Neural cell (in vitro differentiated cells): ENCODE results near the gene UQCC3. TPM values are rescaled to one million over a fixed set of nuclear protein-coding genes. Genes with fewer than 3 reads are reported as not detected.

Experiments
- H2AFZ ChIP-seq: fragments of 200-600, 300-800 bp; sonication (generic), shearing (Covaris generic); 2 replicates; pipeline ENCODE4 v1.6.0; 2014; ENCODE audit warnings: low read depth, mild to moderate bottlenecking, antibody characterized with exemption, low read length, moderate library complexity
- H3F3A ChIP-seq: fragments of 200-600 bp; shearing (Covaris generic); 2 replicates; pipeline ENCODE4 v1.6.1; 2016; ENCODE audit warnings: mild to moderate bottlenecking, moderate library complexity, mixed read lengths, antibody characterized with exemption, low read length; ENCODE audit not compliant: insufficient read depth, poor library complexity, severe bottlenecking
- H3K27ac ChIP-seq: fragments of 200-600, 300-800 bp; sonication (generic), shearing (Covaris generic); 2 replicates; pipeline ENCODE4 v1.5.1; 2014; ENCODE audit warnings: mild to moderate bottlenecking, low read length, moderate library complexity
- H3K27me3 ChIP-seq: fragments of 300-800, 200-600 bp; sonication (generic), shearing (Covaris generic); 2 replicates; pipeline ENCODE4 v1.6.0; 2014; ENCODE audit warnings: mild to moderate bottlenecking, low read depth, low read length, moderate library complexity; ENCODE audit not compliant: insufficient read depth
- H3K36me3 ChIP-seq: fragments of 300-800, 200-600 bp; sonication (generic), shearing (Covaris generic); 2 replicates; pipeline ENCODE4 v1.5.1; 2014; ENCODE audit warnings: mild to moderate bottlenecking, antibody characterized with exemption, low read length, moderate library complexity; ENCODE audit not compliant: insufficient read depth
- H3K4me2 ChIP-seq: fragments of 300-800, 200-600 bp; sonication (generic), shearing (Covaris generic); 2 replicates; pipeline ENCODE4 v1.6.0; 2014; ENCODE audit warnings: mild to moderate bottlenecking, low read length
- H3K4me3 ChIP-seq: fragments of 300-800, 200-600 bp; sonication (generic), shearing (Covaris generic); 2 replicates; pipeline ENCODE4 v1.5.1; 2014; ENCODE audit warnings: mild to moderate bottlenecking, low read length, moderate library complexity
- H3K79me2 ChIP-seq: fragments of 200-600 bp; shearing (Covaris generic); replicated peaks from 2 replicates; pipeline ENCODE4 v1.6.0; 2014; ENCODE audit warnings: mild to moderate bottlenecking, low read length, moderate library complexity; ENCODE audit not compliant: insufficient read depth
- H3K9ac ChIP-seq: fragments of 300-800, 200-600 bp; sonication (generic), shearing (Covaris generic); 2 replicates; pipeline ENCODE4 v1.6.1; 2016; ENCODE audit warnings: mild to moderate bottlenecking, low read length, mixed read lengths
- H3K9me2 ChIP-seq: fragments of 200-600 bp; shearing (Covaris generic); 2 replicates; pipeline ENCODE4 v1.6.1; 2016; ENCODE audit warnings: mild to moderate bottlenecking, low read length, mixed read lengths; ENCODE audit not compliant: insufficient read depth
- H3K9me3 ChIP-seq: fragments of 200-600, 300-800 bp; sonication (generic), shearing (Covaris generic); 2 replicates; pipeline ENCODE4 v1.6.1; 2016; ENCODE audit warnings: mild to moderate bottlenecking, mixed run types, low read length, moderate library complexity, mixed read lengths
- H4K20me1 ChIP-seq: fragments of 200-600 bp; shearing (Covaris generic); 2 replicates; pipeline ENCODE4 v1.6.1; 2016; ENCODE audit warnings: mild to moderate bottlenecking, mixed run types; ENCODE audit not compliant: insufficient read depth
- EP300 ChIP-seq: fragments of 450-650 bp; conservative IDR thresholded peaks from 2 replicates; pipeline ENCODE4 v1.6.1; 2014; ENCODE audit warnings: antibody characterized with exemption, mild to moderate bottlenecking, moderate library complexity; ENCODE audit not compliant: poor library complexity, severe bottlenecking
- EZH2 ChIP-seq: fragments of 200-600, 300-800 bp; shearing (Covaris generic), sonication (generic); IDR thresholded peaks from 2 replicates; pipeline ENCODE4 v1.6.1; 2014; ENCODE audit warnings: antibody characterized with exemption, low read length, borderline replicate concordance, mild to moderate bottlenecking; ENCODE audit not compliant: insufficient read depth, poor library complexity, severe bottlenecking
- MXI1 ChIP-seq: fragments of 450-650 bp; conservative IDR thresholded peaks from 2 replicates; pipeline ENCODE4 v1.6.1; 2014; ENCODE audit warnings: antibody characterized with exemption, mild to moderate bottlenecking; ENCODE audit not compliant: poor library complexity, severe bottlenecking
- POLR2AphosphoS5 ChIP-seq: IDR thresholded peaks from 2 replicates; pipeline ENCODE4 v1.6.1; 2012
- RAD21 ChIP-seq: fragments of 450-650 bp; conservative IDR thresholded peaks from 2 replicates; pipeline ENCODE4 v1.6.1; 2014; ENCODE audit warnings: antibody characterized with exemption, mild to moderate bottlenecking, moderate library complexity
- SMC3 ChIP-seq: fragments of 450-650 bp; conservative IDR thresholded peaks from 2 replicates; pipeline ENCODE4 v1.6.1; 2014; ENCODE audit warnings: antibody characterized with exemption, mild to moderate bottlenecking, moderate library complexity; ENCODE audit not compliant: poor library complexity
- TAF1 ChIP-seq: IDR thresholded peaks from 2 replicates; pipeline ENCODE4 v1.6.1; 2012; ENCODE audit warnings: low read depth
- polyA plus RNA-seq: library from polyadenylated mRNA; depleted of rRNA; stranded (reverse); fragments of >200 nt; gene quantifications from 2 replicates; pipeline ENCODE4 v1.2.3, GENCODE V29; 2014
- TF ChIP-seq, protein P1 (sequence below): fragments of 450-650 bp; IDR thresholded peaks from 2 replicates; pipeline ENCODE4 v1.5.1; 2014; ENCODE audit warnings: antibody characterized with exemption, mild to moderate bottlenecking, moderate library complexity; ENCODE audit not compliant: poor library complexity, severe bottlenecking
- TF ChIP-seq, protein P2 (sequence below): IDR thresholded peaks from 2 replicates; pipeline ENCODE4 v1.6.1; 2012; ENCODE audit warnings: borderline replicate concordance

Gene UQCC3
- polyA plus RNA-seq, 1 donor from 2014 or later, result 8.4 TPM

DNA sequence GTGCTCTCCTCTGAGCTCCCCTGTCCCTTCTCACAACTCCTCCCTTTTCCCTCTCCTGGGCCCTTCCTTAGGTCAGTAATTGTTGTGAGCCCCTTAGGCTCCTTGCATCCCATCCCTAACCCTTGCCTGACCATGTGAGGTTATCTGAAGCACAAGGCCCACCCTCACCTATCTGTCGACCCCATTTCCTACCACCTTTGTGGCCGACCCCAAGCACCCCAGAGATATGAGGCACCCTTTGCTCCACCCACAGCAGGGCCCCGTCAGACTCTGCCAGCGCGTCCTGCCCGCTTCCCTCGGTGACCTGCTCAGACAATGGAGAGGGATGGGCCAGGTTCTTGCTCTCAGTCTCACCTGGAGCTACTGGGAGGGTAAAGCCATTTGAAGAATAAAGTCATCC is 37.3 kb downstream of the UQCC3 start:
- H3K27me3 ChIP-seq, result no peaks in the 10 kb centered on the region
- peaks cover 41% of the 10 kb centered on the region for H3K79me2 ChIP-seq
- H3K9me3 ChIP-seq, result no peaks in the 10 kb centered on the region
- H3K36me3 ChIP-seq, result peaks cover 11% of the 10 kb centered on the region
- TF ChIP-seq POLR2AphosphoS5 (no peak), MXI1 (no peak)
- no peaks in the 10 kb centered on the region for H3K9me2 ChIP-seq
- peak overlapping the region; percentile 96 for H3K27ac ChIP-seq
- no peaks in the 10 kb centered on the region for H4K20me1 ChIP-seq
- H3K9ac ChIP-seq, result peak overlapping the region; percentile 99
- peaks cover 6% of the 10 kb centered on the region for H3F3A ChIP-seq
- peak overlapping the region; percentile 98 for H3K4me2 ChIP-seq
- peak overlapping the region; percentile 75 for H3K4me3 ChIP-seq
- H2AFZ ChIP-seq, result no peak overlapping the region

DNA sequence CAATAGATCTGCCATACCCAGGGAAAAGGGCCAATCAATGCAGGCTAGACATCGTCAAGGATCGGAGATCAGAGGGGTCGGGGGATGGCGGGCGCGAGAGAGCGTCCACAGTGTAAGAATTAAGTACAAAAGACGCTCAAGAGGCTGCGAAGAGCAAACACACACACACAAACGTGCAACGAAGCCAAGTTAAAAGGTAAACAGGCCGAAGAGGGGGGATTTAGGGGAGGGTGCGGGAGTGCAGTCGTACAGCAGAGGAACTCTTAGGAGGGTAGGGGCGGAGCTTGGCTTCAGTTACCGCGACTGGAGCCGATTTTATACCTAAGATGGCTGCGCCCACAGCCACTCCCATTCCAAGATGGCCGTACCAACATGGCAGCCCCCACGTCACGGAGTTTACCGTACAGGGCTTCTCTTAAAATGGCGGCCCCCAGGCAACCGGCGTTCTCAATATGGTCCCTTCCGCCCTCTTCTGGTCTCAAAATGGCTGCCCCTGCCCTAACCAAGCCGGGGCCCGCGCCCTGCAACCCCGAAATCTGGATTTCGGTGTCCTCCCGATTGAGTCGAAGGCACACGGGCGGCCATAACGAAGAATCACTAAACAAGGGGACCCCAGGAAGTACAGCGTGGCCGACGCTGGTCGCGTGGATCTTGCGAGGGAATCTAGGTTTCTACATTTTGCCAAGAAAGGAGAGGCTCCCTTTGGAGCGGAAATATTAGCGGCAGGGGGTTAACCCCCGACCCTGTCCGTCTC is 38.0 kb downstream of the UQCC3 start:
- Histone ChIP-seq H3F3A (peaks cover 6% of the 10 kb centered on the region), H4K20me1 (no peaks in the 10 kb centered on the region), H2AFZ (peak overlapping the region; percentile 71), H3K4me2 (peak overlapping the region; percentile 98), H3K9me2 (no peaks in the 10 kb centered on the region), H3K79me2 (peaks cover 40% of the 10 kb centered on the region), H3K9ac (peak overlapping the region; percentile 99), H3K27ac (peak overlapping the region; percentile 96), H3K27me3 (no peaks in the 10 kb centered on the region), H3K36me3 (peaks cover 11% of the 10 kb centered on the region), H3K9me3 (no peaks in the 10 kb centered on the region), H3K4me3 (peak overlapping the region; percentile 75)
- TF ChIP-seq, protein P1, sequence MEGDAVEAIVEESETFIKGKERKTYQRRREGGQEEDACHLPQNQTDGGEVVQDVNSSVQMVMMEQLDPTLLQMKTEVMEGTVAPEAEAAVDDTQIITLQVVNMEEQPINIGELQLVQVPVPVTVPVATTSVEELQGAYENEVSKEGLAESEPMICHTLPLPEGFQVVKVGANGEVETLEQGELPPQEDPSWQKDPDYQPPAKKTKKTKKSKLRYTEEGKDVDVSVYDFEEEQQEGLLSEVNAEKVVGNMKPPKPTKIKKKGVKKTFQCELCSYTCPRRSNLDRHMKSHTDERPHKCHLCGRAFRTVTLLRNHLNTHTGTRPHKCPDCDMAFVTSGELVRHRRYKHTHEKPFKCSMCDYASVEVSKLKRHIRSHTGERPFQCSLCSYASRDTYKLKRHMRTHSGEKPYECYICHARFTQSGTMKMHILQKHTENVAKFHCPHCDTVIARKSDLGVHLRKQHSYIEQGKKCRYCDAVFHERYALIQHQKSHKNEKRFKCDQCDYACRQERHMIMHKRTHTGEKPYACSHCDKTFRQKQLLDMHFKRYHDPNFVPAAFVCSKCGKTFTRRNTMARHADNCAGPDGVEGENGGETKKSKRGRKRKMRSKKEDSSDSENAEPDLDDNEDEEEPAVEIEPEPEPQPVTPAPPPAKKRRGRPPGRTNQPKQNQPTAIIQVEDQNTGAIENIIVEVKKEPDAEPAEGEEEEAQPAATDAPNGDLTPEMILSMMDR, result peak; percentile 53
- TF ChIP-seq EZH2 (no peak), EP300 (no peak), SMC3 (peak; percentile 46), MXI1 (peak; percentile 74), RAD21 (peak; percentile 31), POLR2AphosphoS5 (peak; percentile 95), TAF1 (no peak)
- TF ChIP-seq, protein P2, sequence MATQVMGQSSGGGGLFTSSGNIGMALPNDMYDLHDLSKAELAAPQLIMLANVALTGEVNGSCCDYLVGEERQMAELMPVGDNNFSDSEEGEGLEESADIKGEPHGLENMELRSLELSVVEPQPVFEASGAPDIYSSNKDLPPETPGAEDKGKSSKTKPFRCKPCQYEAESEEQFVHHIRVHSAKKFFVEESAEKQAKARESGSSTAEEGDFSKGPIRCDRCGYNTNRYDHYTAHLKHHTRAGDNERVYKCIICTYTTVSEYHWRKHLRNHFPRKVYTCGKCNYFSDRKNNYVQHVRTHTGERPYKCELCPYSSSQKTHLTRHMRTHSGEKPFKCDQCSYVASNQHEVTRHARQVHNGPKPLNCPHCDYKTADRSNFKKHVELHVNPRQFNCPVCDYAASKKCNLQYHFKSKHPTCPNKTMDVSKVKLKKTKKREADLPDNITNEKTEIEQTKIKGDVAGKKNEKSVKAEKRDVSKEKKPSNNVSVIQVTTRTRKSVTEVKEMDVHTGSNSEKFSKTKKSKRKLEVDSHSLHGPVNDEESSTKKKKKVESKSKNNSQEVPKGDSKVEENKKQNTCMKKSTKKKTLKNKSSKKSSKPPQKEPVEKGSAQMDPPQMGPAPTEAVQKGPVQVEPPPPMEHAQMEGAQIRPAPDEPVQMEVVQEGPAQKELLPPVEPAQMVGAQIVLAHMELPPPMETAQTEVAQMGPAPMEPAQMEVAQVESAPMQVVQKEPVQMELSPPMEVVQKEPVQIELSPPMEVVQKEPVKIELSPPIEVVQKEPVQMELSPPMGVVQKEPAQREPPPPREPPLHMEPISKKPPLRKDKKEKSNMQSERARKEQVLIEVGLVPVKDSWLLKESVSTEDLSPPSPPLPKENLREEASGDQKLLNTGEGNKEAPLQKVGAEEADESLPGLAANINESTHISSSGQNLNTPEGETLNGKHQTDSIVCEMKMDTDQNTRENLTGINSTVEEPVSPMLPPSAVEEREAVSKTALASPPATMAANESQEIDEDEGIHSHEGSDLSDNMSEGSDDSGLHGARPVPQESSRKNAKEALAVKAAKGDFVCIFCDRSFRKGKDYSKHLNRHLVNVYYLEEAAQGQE, result peak; percentile 17
